ENCODE results near the gene BDKRB2.

- no peak for TF ChIP-seq POLR2A (IDR thresholded peaks at IDR 0.05)
- TF ChIP-seq CTCF (IDR thresholded peaks at IDR 0.05), result no peak
- no peak for TF ChIP-seq POLR2AphosphoS5 (IDR thresholded peaks at IDR 0.05)
Measured at GRCh38 chr14:96279564-96279963, 74.9 kb downstream of the BDKRB2 start.
